BE2C (cell line): ENCODE results near the gene AUTS2.

ENCODE experiments used
- DNase-seq: peaks from one replicate; pipeline ENCODE4 v3.0.0-alpha.2; 2020
- H3K27me3 ChIP-seq: fragments of 250-450 bp; sonication (Bioruptor Pico); 2 replicates; pipeline ENCODE4 v1.5.1; 2020; ENCODE audit warnings: mild to moderate bottlenecking
- H3K36me3 ChIP-seq: fragments of 250-450 bp; sonication (Bioruptor Pico); 2 replicates; pipeline ENCODE4 v1.5.1; 2020; ENCODE audit warnings: mild to moderate bottlenecking
- H3K4me1 ChIP-seq: fragments of 250-450 bp; sonication (Bioruptor Pico); 2 replicates; pipeline ENCODE4 v1.5.1; 2020
- H3K4me3 ChIP-seq: 2 replicates; pipeline ENCODE4 v1.5.1; 2011; ENCODE audit warnings: low read depth, low read length
- H3K9me3 ChIP-seq: fragments of 250-450 bp; sonication (Bioruptor Pico); 2 replicates; pipeline ENCODE4 v1.5.1; 2020
- CTCF ChIP-seq: IDR thresholded peaks from 2 replicates; pipeline ENCODE4 v1.5.1; 2012; ENCODE audit warnings: mild to moderate bottlenecking, low read depth, low read length

Gene AUTS2

DNA sequence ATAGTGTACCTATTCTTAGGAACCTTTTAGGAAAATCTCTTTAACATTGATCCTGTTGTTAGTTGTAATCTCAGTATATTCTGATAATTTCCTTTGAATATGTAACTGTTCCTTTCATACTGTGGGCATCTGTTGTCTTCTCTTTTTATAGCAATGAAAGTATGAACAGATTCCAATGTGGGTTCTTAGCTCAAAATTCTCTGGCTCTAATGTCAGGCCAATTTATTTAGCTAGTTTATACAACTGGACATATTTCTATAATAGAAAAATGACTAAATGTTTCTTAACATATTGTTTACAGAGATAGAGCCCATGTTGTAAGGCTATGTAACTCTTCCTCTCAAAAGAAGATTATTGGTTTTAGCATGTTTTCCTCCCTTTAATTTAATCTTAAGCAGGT is 363.2 kb downstream of the AUTS2 start:
- Histone ChIP-seq H3K4me3 (no peak overlapping the region), H3K36me3 (no peaks in the 10 kb centered on the region), H3K4me1 (peaks cover 16% of the 10 kb centered on the region), H3K27me3 (no peaks in the 10 kb centered on the region), H3K9me3 (no peaks in the 10 kb centered on the region)
- TF ChIP-seq CTCF: no peak
- no peak for DNase-seq

DNA sequence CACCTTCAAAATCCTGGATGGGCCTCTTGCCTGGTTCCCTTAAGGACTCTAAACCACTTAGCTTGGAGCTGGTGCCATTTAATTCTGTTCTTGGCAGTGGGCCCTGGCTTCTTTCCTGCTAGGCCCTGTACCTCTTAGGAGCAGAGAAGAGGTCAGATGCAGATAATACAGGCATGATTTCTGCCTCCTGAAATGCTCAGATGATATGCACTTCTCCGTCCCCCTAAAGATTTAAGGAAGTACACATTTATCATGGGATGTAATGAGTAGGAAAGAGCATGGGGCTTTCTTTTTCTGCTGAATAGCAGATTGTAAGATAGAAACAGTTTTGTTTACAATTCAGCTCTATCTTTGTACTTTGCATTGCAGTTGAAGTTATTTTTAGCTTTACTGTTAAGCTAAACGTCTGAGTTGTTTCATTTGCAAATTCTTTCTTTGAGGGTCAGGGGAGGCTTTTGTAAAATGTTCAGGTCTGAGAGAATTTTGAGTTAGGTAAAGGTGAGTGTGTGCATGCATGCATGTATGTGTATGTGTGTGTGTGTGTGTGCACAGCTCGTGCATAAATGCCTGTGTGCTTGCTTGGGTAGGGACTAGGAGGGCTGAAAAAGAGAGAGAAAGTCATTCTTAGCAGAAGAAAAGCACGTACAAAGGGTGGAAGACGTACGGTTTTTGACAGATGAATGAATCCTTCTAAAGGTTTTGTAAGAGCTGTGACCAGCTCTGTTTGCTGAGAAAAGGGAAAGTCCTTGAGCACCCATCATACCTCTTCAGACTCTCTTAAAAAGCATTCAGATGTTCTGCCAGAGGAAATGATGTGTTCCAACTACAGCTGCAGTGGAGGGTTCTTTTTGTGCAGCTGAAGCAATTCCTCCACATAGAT is 364.2 kb downstream of the AUTS2 start:
- Histone ChIP-seq H3K4me3 (no peak overlapping the region), H3K9me3 (no peaks in the 10 kb centered on the region), H3K27me3 (no peaks in the 10 kb centered on the region), H3K4me1 (peaks cover 16% of the 10 kb centered on the region), H3K36me3 (no peaks in the 10 kb centered on the region)
- TF ChIP-seq CTCF: no peak
- peak; percentile 53 for DNase-seq

GRCh38 chr7:69963393-69963792 is 365.1 kb downstream of the AUTS2 start:
- no peak for DNase-seq
- peaks cover 16% of the 10 kb centered on the region for H3K4me1 ChIP-seq
- no peak overlapping the region for H3K4me3 ChIP-seq
- H3K9me3 ChIP-seq: no peaks in the 10 kb centered on the region
- H3K27me3 ChIP-seq: no peaks in the 10 kb centered on the region
- no peak for TF ChIP-seq CTCF
- H3K36me3 ChIP-seq: no peaks in the 10 kb centered on the region

GRCh38 chr7:69966766-69967591 is 368.7 kb downstream of the AUTS2 start:
- H3K9me3 ChIP-seq: no peaks in the 10 kb centered on the region
- no peaks in the 10 kb centered on the region for H3K36me3 ChIP-seq
- no peak for TF ChIP-seq CTCF
- no peaks in the 10 kb centered on the region for H3K27me3 ChIP-seq
- DNase-seq: peak; percentile 33
- no peak overlapping the region for H3K4me3 ChIP-seq
- H3K4me1 ChIP-seq: peaks cover 10% of the 10 kb centered on the region

GRCh38 chr7:69967689-69968450 is 369.6 kb downstream of the AUTS2 start:
- no peak for DNase-seq
- Histone ChIP-seq H3K4me1 (peaks cover under 1% of the 10 kb centered on the region; the same call in 1 of the 2 replicates), H3K36me3 (no peaks in the 10 kb centered on the region), H3K9me3 (no peaks in the 10 kb centered on the region), H3K4me3 (no peak overlapping the region), H3K27me3 (no peaks in the 10 kb centered on the region)
- TF ChIP-seq CTCF: no peak
